Astrocyte (in vitro differentiated cells and primary cell): ENCODE data around the gene SPDYE3. TPM values are rescaled to one million over a fixed set of nuclear protein-coding genes. Genes with fewer than 3 reads are reported as not detected.

Source experiments
- DNase-seq: peaks from one replicate; pipeline ENCODE4 v3.0.0-alpha.2; 2010; ENCODE audit warnings: low read depth
- FAIRE-seq: peaks from 2 replicates; lab custom pipeline; 2011; peaks lifted over from hg19 to GRCh38; lab: Jason Lieb, UNC
- H2AFZ ChIP-seq: 2 replicates; pipeline ENCODE4 v1.6.0; 2012; ENCODE audit warnings: low read depth, low read length, inconsistent platforms
- H3K27ac ChIP-seq: 2 replicates; pipeline ENCODE4 v1.5.1; 2011; ENCODE audit warnings: low read depth, low read length, inconsistent platforms
- H3K27me3 ChIP-seq: 2 replicates; pipeline ENCODE4 v1.6.0; 2011; ENCODE audit warnings: low read length, inconsistent platforms; ENCODE audit not compliant: insufficient read depth
- H3K36me3 ChIP-seq: 2 replicates; pipeline ENCODE4 v1.5.1; 2011; ENCODE audit warnings: low read length, inconsistent platforms; ENCODE audit not compliant: insufficient read depth
- H3K4me1 ChIP-seq: 2 replicates; pipeline ENCODE4 v1.5.1; 2011; ENCODE audit warnings: low read length, inconsistent platforms; ENCODE audit not compliant: insufficient read depth
- H3K4me2 ChIP-seq: 2 replicates; pipeline ENCODE4 v1.6.0; 2012; ENCODE audit warnings: low read length, inconsistent platforms
- H3K4me3 ChIP-seq: 2 replicates; pipeline ENCODE4 v1.5.1; 2011; ENCODE audit warnings: low read depth, mild to moderate bottlenecking, low read length, inconsistent platforms; ENCODE audit not compliant: insufficient read depth
- H3K79me2 ChIP-seq: 2 replicates; pipeline ENCODE4 v1.6.0; 2012; ENCODE audit warnings: mild to moderate bottlenecking, low read length, inconsistent platforms; ENCODE audit not compliant: insufficient read depth
- H3K9ac ChIP-seq: 2 replicates; pipeline ENCODE4 v1.6.0; 2012; ENCODE audit warnings: mild to moderate bottlenecking, low read length, inconsistent platforms
- H3K9me3 ChIP-seq: 2 replicates; pipeline ENCODE4 v1.5.1; 2012; ENCODE audit warnings: low read depth, mild to moderate bottlenecking, low read length, inconsistent platforms; ENCODE audit not compliant: insufficient read depth
- H4K20me1 ChIP-seq: 2 replicates; pipeline ENCODE4 v1.6.0; 2012; ENCODE audit warnings: low read length, inconsistent platforms; ENCODE audit not compliant: insufficient read depth
- H3K27ac Mint-ChIP-seq: one replicate; pipeline ENCODE4 v1.8.0; 2021; ENCODE audit warnings: mild to moderate bottlenecking, mixed read lengths; ENCODE audit not compliant: unreplicated experiment
- H3K27me3 Mint-ChIP-seq: one replicate; pipeline ENCODE4 v1.8.0; 2021; ENCODE audit warnings: low read depth, mixed read lengths; ENCODE audit not compliant: unreplicated experiment
- H3K36me3 Mint-ChIP-seq: one replicate; pipeline ENCODE4 v1.8.0; 2021; ENCODE audit warnings: low read depth, mixed read lengths; ENCODE audit not compliant: unreplicated experiment
- H3K4me1 Mint-ChIP-seq: one replicate; pipeline ENCODE4 v1.8.0; 2021; ENCODE audit warnings: low read depth, mixed read lengths; ENCODE audit not compliant: unreplicated experiment
- H3K4me3 Mint-ChIP-seq: one replicate; pipeline ENCODE4 v1.8.0; 2021; ENCODE audit warnings: mild to moderate bottlenecking, moderate library complexity, mixed read lengths; ENCODE audit not compliant: unreplicated experiment
- H3K9me3 Mint-ChIP-seq: one replicate; pipeline ENCODE4 v1.8.0; 2021; ENCODE audit warnings: mild to moderate bottlenecking, mixed read lengths; ENCODE audit not compliant: unreplicated experiment
- EZH2 ChIP-seq: IDR thresholded peaks from 2 replicates; pipeline ENCODE4 v1.6.1; 2012; ENCODE audit warnings: mild to moderate bottlenecking, low read length, inconsistent platforms; ENCODE audit not compliant: insufficient read depth
- total RNA-seq: library from RNA; stranded (reverse); gene quantifications from 2 replicates; pipeline ENCODE4 v1.2.1, GENCODE V29; 2021
- TF ChIP-seq, protein P1 (sequence below): IDR thresholded peaks from 2 replicates; pipeline ENCODE4 v1.5.1; 2011; ENCODE audit warnings: low read depth, mild to moderate bottlenecking, inconsistent platforms, low read length, moderate library complexity; ENCODE audit not compliant: insufficient read depth

The SPDYE3 gene
- total RNA-seq, 1 donor from 2014 or later = not detected

- H3K36me3 ChIP-seq = peaks cover 51% of the 10 kb centered on the region
- H3K4me3 ChIP-seq = no peak within 1 kb of the TSS
- DNase-seq (no peak), FAIRE-seq (no peak)
- H2AFZ ChIP-seq = no peak within 1 kb of the TSS
- H3K79me2 ChIP-seq = no peaks in the 10 kb centered on the region
- no peak within 1 kb of the TSS for H3K27ac Mint-ChIP-seq
- H3K9ac ChIP-seq = no peak within 1 kb of the TSS
- no peaks in the 10 kb centered on the region for H3K9me3 Mint-ChIP-seq
- H3K27ac ChIP-seq = no peak within 1 kb of the TSS
- no peaks in the 10 kb centered on the region for H3K27me3 ChIP-seq
- no peaks in the 10 kb centered on the region for H3K4me1 ChIP-seq
- H3K36me3 Mint-ChIP-seq = peaks cover 32% of the 10 kb centered on the region
- H3K9me3 ChIP-seq = no peaks in the 10 kb centered on the region
- H3K4me3 Mint-ChIP-seq = no peak within 1 kb of the TSS
- no peak within 1 kb of the TSS for H3K4me2 ChIP-seq
- no peaks in the 10 kb centered on the region for H3K27me3 Mint-ChIP-seq
- no peaks in the 10 kb centered on the region for H3K4me1 Mint-ChIP-seq
- H4K20me1 ChIP-seq = peaks cover 19% of the 10 kb centered on the region
- TF ChIP-seq, protein P1, sequence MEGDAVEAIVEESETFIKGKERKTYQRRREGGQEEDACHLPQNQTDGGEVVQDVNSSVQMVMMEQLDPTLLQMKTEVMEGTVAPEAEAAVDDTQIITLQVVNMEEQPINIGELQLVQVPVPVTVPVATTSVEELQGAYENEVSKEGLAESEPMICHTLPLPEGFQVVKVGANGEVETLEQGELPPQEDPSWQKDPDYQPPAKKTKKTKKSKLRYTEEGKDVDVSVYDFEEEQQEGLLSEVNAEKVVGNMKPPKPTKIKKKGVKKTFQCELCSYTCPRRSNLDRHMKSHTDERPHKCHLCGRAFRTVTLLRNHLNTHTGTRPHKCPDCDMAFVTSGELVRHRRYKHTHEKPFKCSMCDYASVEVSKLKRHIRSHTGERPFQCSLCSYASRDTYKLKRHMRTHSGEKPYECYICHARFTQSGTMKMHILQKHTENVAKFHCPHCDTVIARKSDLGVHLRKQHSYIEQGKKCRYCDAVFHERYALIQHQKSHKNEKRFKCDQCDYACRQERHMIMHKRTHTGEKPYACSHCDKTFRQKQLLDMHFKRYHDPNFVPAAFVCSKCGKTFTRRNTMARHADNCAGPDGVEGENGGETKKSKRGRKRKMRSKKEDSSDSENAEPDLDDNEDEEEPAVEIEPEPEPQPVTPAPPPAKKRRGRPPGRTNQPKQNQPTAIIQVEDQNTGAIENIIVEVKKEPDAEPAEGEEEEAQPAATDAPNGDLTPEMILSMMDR = no peak
Observed at GRCh38 chr7:100358027-100358856, 50.7 kb downstream of the SPDYE3 start, which contains the start of gene PILRB. TSS of gene PILRB (plus strand) at chr7:100358117. CDS start at chr7:100358303, 186 bp downstream.

DNA sequence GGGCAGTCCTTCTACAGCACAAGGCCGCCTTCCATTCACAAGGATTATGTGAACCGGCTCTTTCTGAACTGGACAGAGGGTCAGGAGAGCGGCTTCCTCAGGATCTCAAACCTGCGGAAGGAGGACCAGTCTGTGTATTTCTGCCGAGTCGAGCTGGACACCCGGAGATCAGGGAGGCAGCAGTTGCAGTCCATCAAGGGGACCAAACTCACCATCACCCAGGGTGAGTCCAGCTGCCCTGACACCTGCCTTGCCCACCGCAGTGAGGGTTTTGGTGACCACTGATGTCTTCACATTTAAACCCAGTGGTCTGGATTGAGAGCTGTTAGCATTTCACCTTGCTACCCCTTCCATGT, 51.3 kb downstream of the SPDYE3 start:
- Histone ChIP-seq H2AFZ (no peak overlapping the region), H3K4me2 (no peak overlapping the region), H4K20me1 (peaks cover 15% of the 10 kb centered on the region), H3K36me3 (peaks cover 52% of the 10 kb centered on the region), H3K9ac (no peak overlapping the region), H3K27ac (no peak overlapping the region), H3K27me3 (no peaks in the 10 kb centered on the region), H3K4me3 (no peak overlapping the region), H3K9me3 (no peaks in the 10 kb centered on the region), H3K79me2 (no peaks in the 10 kb centered on the region), H3K4me1 (no peaks in the 10 kb centered on the region)
- DNase-seq (no peak), FAIRE-seq (no peak)
- Mint-ChIP-seq H3K4me3 (no peak overlapping the region), H3K9me3 (no peaks in the 10 kb centered on the region), H3K4me1 (no peaks in the 10 kb centered on the region), H3K27me3 (no peaks in the 10 kb centered on the region), H3K36me3 (peaks cover 36% of the 10 kb centered on the region), H3K27ac (no peak overlapping the region)
- TF ChIP-seq EZH2 = no peak
- TF ChIP-seq, protein P1 = no peak
